Keratinocyte (primary cell): Measurements from ENCODE around the gene C3orf20. TPM values are rescaled to one million over a fixed set of nuclear protein-coding genes. Genes with fewer than 3 reads are reported as not detected.

ENCODE experiments used
- DNase-seq: peaks from one replicate; pipeline ENCODE4 v3.0.0-alpha.2; 2011; ENCODE audit warnings: low read depth, missing footprints, low spot score
- FAIRE-seq: peaks from 2 replicates; lab custom pipeline; 2011; peaks lifted over from hg19 to GRCh38; lab: Jason Lieb, UNC
- H2AFZ ChIP-seq: 2 replicates; pipeline ENCODE4 v1.6.0; 2012; ENCODE audit warnings: low read length, control low read depth, inconsistent platforms; ENCODE audit not compliant: control insufficient read depth
- H3K27ac ChIP-seq: 2 replicates; pipeline ENCODE4 v1.5.1; 2011; ENCODE audit warnings: low read length; ENCODE audit not compliant: control insufficient read depth, insufficient read depth
- H3K27me3 ChIP-seq: 3 replicates; pipeline ENCODE4 v1.6.0; 2011; ENCODE audit warnings: low read length; ENCODE audit not compliant: control insufficient read depth, insufficient read depth; ENCODE audit errors: extremely low read depth
- H3K36me3 ChIP-seq, 2 experiments: 2 replicates in 1 of 2; 3 replicates in 1 of 2; pipeline ENCODE4 v1.5.1; 2011; ENCODE audit warnings: low read length in 2 of 2, mild to moderate bottlenecking in 1 of 2; ENCODE audit not compliant: control insufficient read depth in 2 of 2, insufficient read depth in 2 of 2; ENCODE audit errors: extremely low read depth in 1 of 2
- H3K4me1 ChIP-seq: 3 replicates; pipeline ENCODE4 v1.5.1; 2011; ENCODE audit warnings: low read length; ENCODE audit not compliant: control insufficient read depth, insufficient read depth; ENCODE audit errors: extremely low read depth
- H3K4me2 ChIP-seq: 3 replicates; pipeline ENCODE4 v1.6.0; 2011; ENCODE audit warnings: low read depth, low read length; ENCODE audit not compliant: control insufficient read depth, insufficient read depth; ENCODE audit errors: extremely low read depth
- H3K4me3 ChIP-seq, 3 experiments: fragments of 200-600 bp in 1 of 3; sonication (generic) in 1 of 3; 2 replicates in 2 of 3; 3 replicates in 1 of 3; pipeline ENCODE4 v1.5.1; 2011 to 2016; ENCODE audit warnings: low read length in 3 of 3, mild to moderate bottlenecking in 3 of 3, control low read depth in 2 of 3, inconsistent platforms in 1 of 3, low read depth in 1 of 3, mixed read lengths in 1 of 3, mixed run types in 1 of 3, moderate library complexity in 1 of 3; ENCODE audit not compliant: control insufficient read depth in 2 of 3, insufficient read depth in 2 of 3; ENCODE audit errors: extremely low read depth in 1 of 3
- H3K79me2 ChIP-seq: 2 replicates; pipeline ENCODE4 v1.6.0; 2012; ENCODE audit warnings: low read length; ENCODE audit not compliant: control insufficient read depth, insufficient read depth
- H3K9ac ChIP-seq: 3 replicates; pipeline ENCODE4 v1.6.0; 2011; ENCODE audit warnings: low read length; ENCODE audit not compliant: control insufficient read depth, insufficient read depth; ENCODE audit errors: extremely low read depth
- H3K9me1 ChIP-seq: 3 replicates; pipeline ENCODE4 v1.6.0; 2011; ENCODE audit warnings: low read length; ENCODE audit not compliant: control insufficient read depth, insufficient read depth; ENCODE audit errors: extremely low read depth
- H3K9me3 ChIP-seq: 2 replicates; pipeline ENCODE4 v1.5.1; 2012; ENCODE audit warnings: low read depth, low read length; ENCODE audit not compliant: control insufficient read depth
- H4K20me1 ChIP-seq: 3 replicates; pipeline ENCODE4 v1.6.0; 2011; ENCODE audit warnings: low read length; ENCODE audit not compliant: control insufficient read depth, insufficient read depth; ENCODE audit errors: extremely low read depth
- EZH2 ChIP-seq: IDR thresholded peaks from one replicate; pipeline ENCODE4 v1.6.1; 2012; ENCODE audit warnings: inconsistent platforms, mild to moderate bottlenecking, low read length, moderate library complexity
- dilution Hi-C: fragments of 300-500 bp; cut with MboI; formaldehyde crosslinking; loops from one replicate; pipeline ENCODE4 v1.7.0; 2020; ENCODE audit warnings: low sequenced_read_pairs; ENCODE audit not compliant: extremely low pct_ligation_motif_present
- polyA minus RNA-seq, 3 experiments: library from RNA; depleted of rRNA, polyadenylated mRNA; stranded (reverse); fragments of >200 nt; gene quantifications; 1 replicate in 1 of 3; 2 replicates in 1 of 3; 3 replicates in 1 of 3; pipeline ENCODE4 v1.2.3, GENCODE V29; 2011
- polyA plus RNA-seq, 5 experiments: library from polyadenylated mRNA; depleted of rRNA in 3 of 5; stranded (reverse) in 3 of 5; stranded (forward) in 1 of 5; unstranded in 1 of 5; fragments of >200 nt; gene quantifications; 1 replicate in 1 of 5; 2 replicates in 3 of 5; 3 replicates in 1 of 5; pipeline versions ENCODE4 v1.2.1 to v1.2.3, GENCODE V29; 2011 to 2012; ENCODE audit warnings: missing spikeins in 2 of 5, low read depth in 1 of 5, low replicate concordance in 1 of 5
- TF ChIP-seq, protein P1 (sequence below), 3 experiments: IDR thresholded peaks in 1 of 3; conservative IDR thresholded peaks in 1 of 3; optimal IDR thresholded peaks in 1 of 3; 2 replicates in 2 of 3; 3 replicates in 1 of 3; pipeline versions ENCODE3 to v1.5.1; 2011; ENCODE audit warnings: low read length in 3 of 3, mild to moderate bottlenecking in 3 of 3, moderate library complexity in 2 of 3, control low read depth in 1 of 3, inconsistent platforms in 1 of 3; ENCODE audit not compliant: insufficient read depth in 2 of 3; ENCODE audit errors: extremely low read depth in 1 of 3

Gene C3orf20
- polyA plus RNA-seq = 0.02 to 0.06 TPM in 2 of 3 replicates, not detected in the other
- not detected for polyA plus RNA-seq (2011; ENCODE audit: low read depth)
- polyA plus RNA-seq (2011; cell fraction: cytosol; rRNA removed) = not detected in 2 replicates
- 0.17 and 0.25 TPM in 2 replicates for polyA plus RNA-seq (2011; cell fraction: nucleus; rRNA removed)
- polyA plus RNA-seq (2012; ENCODE audit: low replicate concordance) = 0.08 TPM in 1 of 2 replicates, not detected in the other
- 0.10 to 0.13 TPM in 2 of 3 replicates, not detected in the other for polyA minus RNA-seq
- polyA minus RNA-seq (2011; cell fraction: cytosol; rRNA and poly(A)+ RNA removed) = not detected
- 0.21 and 0.54 TPM in 2 replicates for polyA minus RNA-seq (2011; cell fraction: nucleus; rRNA and poly(A)+ RNA removed)

DNA sequence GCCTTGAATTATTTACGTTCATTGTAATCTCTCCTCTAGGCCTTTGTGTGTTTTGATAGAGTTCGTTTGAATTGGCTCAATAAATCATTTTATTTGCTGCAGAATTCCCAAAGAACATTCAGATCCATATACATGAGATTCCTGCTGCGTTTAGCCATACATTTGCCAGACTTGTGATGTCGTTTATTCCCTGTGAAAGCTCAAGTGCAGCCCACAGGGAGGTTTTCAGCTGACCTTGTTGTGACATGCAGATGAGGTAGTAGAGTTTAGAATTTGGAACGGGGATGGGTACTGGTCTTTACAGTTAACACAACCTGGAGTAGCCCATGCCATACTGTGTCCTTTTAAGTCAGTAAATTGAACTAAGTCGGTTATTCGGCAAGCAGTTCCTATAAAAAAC lies at the start of gene C3orf20:
TSS of gene C3orf20 (plus strand) at position 301 of the 400 bp plus-strand sequence. CDS start 7,573 bp downstream, outside the sequence.
- TF ChIP-seq EZH2 = no peak
- TF ChIP-seq, protein P1, sequence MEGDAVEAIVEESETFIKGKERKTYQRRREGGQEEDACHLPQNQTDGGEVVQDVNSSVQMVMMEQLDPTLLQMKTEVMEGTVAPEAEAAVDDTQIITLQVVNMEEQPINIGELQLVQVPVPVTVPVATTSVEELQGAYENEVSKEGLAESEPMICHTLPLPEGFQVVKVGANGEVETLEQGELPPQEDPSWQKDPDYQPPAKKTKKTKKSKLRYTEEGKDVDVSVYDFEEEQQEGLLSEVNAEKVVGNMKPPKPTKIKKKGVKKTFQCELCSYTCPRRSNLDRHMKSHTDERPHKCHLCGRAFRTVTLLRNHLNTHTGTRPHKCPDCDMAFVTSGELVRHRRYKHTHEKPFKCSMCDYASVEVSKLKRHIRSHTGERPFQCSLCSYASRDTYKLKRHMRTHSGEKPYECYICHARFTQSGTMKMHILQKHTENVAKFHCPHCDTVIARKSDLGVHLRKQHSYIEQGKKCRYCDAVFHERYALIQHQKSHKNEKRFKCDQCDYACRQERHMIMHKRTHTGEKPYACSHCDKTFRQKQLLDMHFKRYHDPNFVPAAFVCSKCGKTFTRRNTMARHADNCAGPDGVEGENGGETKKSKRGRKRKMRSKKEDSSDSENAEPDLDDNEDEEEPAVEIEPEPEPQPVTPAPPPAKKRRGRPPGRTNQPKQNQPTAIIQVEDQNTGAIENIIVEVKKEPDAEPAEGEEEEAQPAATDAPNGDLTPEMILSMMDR (optimal IDR thresholded peaks at IDR 0.05 in 1 of 3, IDR thresholded peaks at IDR 0.05 in 1 of 3, conservative IDR thresholded peaks at IDR 0.05 in 1 of 3; ENCODE audit: extremely low read depth in 1 of 3, insufficient read depth in 2 of 3, low read length in 3 of 3) = no peak
- no peak for FAIRE-seq
- Histone ChIP-seq H3K9me3 (no peaks in the 10 kb centered on the region), H3K36me3 (peaks cover 11 to 15% of the 10 kb centered on the region in 2 experiments), H3K4me2 (no peak within 1 kb of the TSS), H3K4me3 (no peak within 1 kb of the TSS), H3K79me2 (no peaks in the 10 kb centered on the region), H2AFZ (no peak within 1 kb of the TSS), H4K20me1 (no peaks in the 10 kb centered on the region), H3K27ac (no peak within 1 kb of the TSS), H3K27me3 (no peaks in the 10 kb centered on the region), H3K9me1 (no peaks in the 10 kb centered on the region), H3K4me1 (no peaks in the 10 kb centered on the region), H3K9ac (no peak within 1 kb of the TSS)
- dilution Hi-C loops = no loop called here
- no peak for DNase-seq

GRCh38 chr3:14625443-14625842 lies 49.5 kb upstream of the C3orf20 start:
- no peak overlapping the region for H2AFZ ChIP-seq
- no peaks in the 10 kb centered on the region for H3K4me1 ChIP-seq
- DNase-seq (no peak), FAIRE-seq (no peak)
- H3K4me2 ChIP-seq = no peak overlapping the region
- H3K4me3 ChIP-seq = no peak overlapping the region
- H4K20me1 ChIP-seq = no peaks in the 10 kb centered on the region
- H3K9me3 ChIP-seq = no peaks in the 10 kb centered on the region
- no peaks in the 10 kb centered on the region for H3K79me2 ChIP-seq
- no peak overlapping the region for H3K9ac ChIP-seq
- H3K9me1 ChIP-seq = no peaks in the 10 kb centered on the region
- dilution Hi-C loops = no loop called here
- TF ChIP-seq EZH2 = no peak
- no peaks in the 10 kb centered on the region for H3K27me3 ChIP-seq
- H3K36me3 ChIP-seq = no peaks in the 10 kb centered on the region
- no peak overlapping the region for H3K27ac ChIP-seq
